Endothelial cell of umbilical vein (primary cell): ENCODE measurements around the gene ORAI3. TPM values are rescaled to one million over a fixed set of nuclear protein-coding genes. Genes with fewer than 3 reads are reported as not detected.

Source experiments
- BruUV-seq: library from RNA; stranded (reverse); fragments of 400-500 nt; replicated peaks from 2 replicates; lab custom pipeline; 2021; lab: Mats Ljungman, UMichigan
- CTCF ChIA-PET: fragments of 300-600, 350-600 bp; sonication (Branson Sonifier 250); formaldehyde crosslinking; loops from one replicate; lab custom pipeline; 2021; ENCODE audit warnings: antibody characterized with exemption, inconsistent platforms; lab: Charles Lee
- POLR2A ChIA-PET: fragments of 300-600, 350-600 bp; sonication (Branson Sonifier 250); formaldehyde crosslinking; loops from one replicate; lab custom pipeline; 2021; ENCODE audit warnings: antibody characterized with exemption, inconsistent platforms; lab: Charles Lee
- DNase-seq: peaks from one replicate; pipeline ENCODE4 v3.0.0-alpha.2; 2011; ENCODE audit warnings: low read depth, low spot score
- FAIRE-seq: peaks from 2 replicates; lab custom pipeline; 2011; peaks lifted over from hg19 to GRCh38; lab: Jason Lieb, UNC
- H2AFZ ChIP-seq: 2 replicates; pipeline ENCODE4 v1.6.0; 2012; ENCODE audit warnings: low read depth, low read length, control low read depth, inconsistent platforms
- H3K27ac ChIP-seq: 2 replicates; pipeline ENCODE4 v1.5.1; 2011; ENCODE audit warnings: low read depth, mild to moderate bottlenecking, control low read depth, low read length, moderate library complexity; ENCODE audit not compliant: insufficient read depth
- H3K27me3 ChIP-seq, 2 experiments: 2 replicates each; pipeline versions ENCODE4 v1.6.0 to v1.6.1; 2011; ENCODE audit warnings: low read length in 2 of 2, mixed read lengths in 1 of 2; ENCODE audit not compliant: control insufficient read depth in 2 of 2, insufficient read depth in 2 of 2
- H3K36me3 ChIP-seq, 2 experiments: 2 replicates in 1 of 2; 3 replicates in 1 of 2; pipeline ENCODE4 v1.5.1; 2011; ENCODE audit warnings: low read length in 2 of 2, mild to moderate bottlenecking in 1 of 2, moderate library complexity in 1 of 2; ENCODE audit not compliant: control insufficient read depth in 2 of 2, insufficient read depth in 2 of 2; ENCODE audit errors: extremely low read depth in 1 of 2
- H3K4me1 ChIP-seq: 3 replicates; pipeline ENCODE4 v1.5.1; 2011; ENCODE audit warnings: mild to moderate bottlenecking, low read length; ENCODE audit not compliant: control insufficient read depth, insufficient read depth; ENCODE audit errors: extremely low read depth
- H3K4me2 ChIP-seq: 2 replicates; pipeline ENCODE4 v1.6.1; 2011; ENCODE audit warnings: low read length, control low read depth, mixed read lengths; ENCODE audit not compliant: insufficient read depth
- H3K4me3 ChIP-seq, 3 experiments: fragments of 200-600 bp in 1 of 3; sonication (generic), shearing (Covaris generic) in 1 of 3; replicated peaks in 1 of 3; 2 replicates each; pipeline ENCODE4 v1.5.1; 2011 to 2016; ENCODE audit warnings: control low read depth in 3 of 3, low read length in 3 of 3, mild to moderate bottlenecking in 2 of 3, inconsistent platforms in 1 of 3, low read depth in 1 of 3, moderate library complexity in 1 of 3; ENCODE audit not compliant: insufficient read depth in 1 of 3
- H3K79me2 ChIP-seq: 2 replicates; pipeline ENCODE4 v1.6.0; 2012; ENCODE audit warnings: low read length, inconsistent platforms; ENCODE audit not compliant: control insufficient read depth, insufficient read depth
- H3K9ac ChIP-seq: replicated peaks from 2 replicates; pipeline ENCODE3; 2011; ENCODE audit warnings: low read length, control low read depth; ENCODE audit not compliant: insufficient read depth; ENCODE audit errors: extremely low read depth
- H3K9me1 ChIP-seq: replicated peaks from 3 replicates; pipeline ENCODE4 v1.6.0; 2011; ENCODE audit warnings: mild to moderate bottlenecking, low read length; ENCODE audit not compliant: control insufficient read depth, insufficient read depth; ENCODE audit errors: extremely low read depth
- H3K9me3 ChIP-seq: replicated peaks from 2 replicates; pipeline ENCODE4 v1.5.1; 2012; ENCODE audit warnings: low read length, inconsistent platforms; ENCODE audit not compliant: control insufficient read depth, insufficient read depth
- H4K20me1 ChIP-seq: replicated peaks from 2 replicates; pipeline ENCODE3; 2011; ENCODE audit warnings: mild to moderate bottlenecking, low read length; ENCODE audit not compliant: control insufficient read depth, insufficient read depth; ENCODE audit errors: extremely low read depth
- EZH2 ChIP-seq: IDR thresholded peaks from 2 replicates; pipeline ENCODE4 v1.6.1; 2012; ENCODE audit warnings: borderline replicate concordance, low read depth, mild to moderate bottlenecking, moderate library complexity, low read length, inconsistent platforms; ENCODE audit not compliant: severe bottlenecking
- FOS ChIP-seq: IDR thresholded peaks from 2 replicates; pipeline ENCODE4 v1.6.1; 2011; ENCODE audit warnings: mild to moderate bottlenecking, low read length, moderate library complexity, borderline replicate concordance; ENCODE audit not compliant: insufficient read depth
- GATA2 ChIP-seq: IDR thresholded peaks from 2 replicates; pipeline ENCODE4 v1.7.0; 2011; ENCODE audit warnings: low read depth, mild to moderate bottlenecking, moderate library complexity, mixed read lengths, low read length; ENCODE audit not compliant: insufficient read length, insufficient read depth
- JUN ChIP-seq: IDR thresholded peaks from 2 replicates; pipeline ENCODE4 v1.6.1; 2011; ENCODE audit warnings: borderline replicate concordance, low read depth; ENCODE audit not compliant: insufficient read length, insufficient read depth
- MYC ChIP-seq: IDR thresholded peaks from one replicate; pipeline ENCODE4 v1.6.1; 2011; ENCODE audit warnings: mild to moderate bottlenecking, low read depth, low read length
- POLR2A ChIP-seq: IDR thresholded peaks from 2 replicates; pipeline ENCODE4 v1.6.1; 2012; ENCODE audit warnings: low read depth, mild to moderate bottlenecking, control low read depth, low read length
- POLR2AphosphoS5 ChIP-seq: IDR thresholded peaks from 2 replicates; pipeline ENCODE4 v1.6.1; 2012; ENCODE audit warnings: low read depth, mild to moderate bottlenecking, control low read depth, low read length, moderate library complexity; ENCODE audit not compliant: insufficient read depth
- dilution Hi-C: fragments of 300-500 bp; cut with MboI; formaldehyde crosslinking; loops from one replicate; pipeline ENCODE4 v1.15.0; 2019; ENCODE audit warnings: low sequenced_read_pairs; ENCODE audit not compliant: extremely low pct_ligation_motif_present
- intact Hi-C: fragments of 100-400 bp; cut with micrococcal nuclease; formaldehyde crosslinking; loops from one replicate; pipeline ENCODE4 v1.10.0; 2022
- polyA plus RNA-seq, 4 experiments: library from polyadenylated mRNA; depleted of rRNA in 3 of 4; stranded (reverse) in 3 of 4; unstranded in 1 of 4; fragments of >200 nt; gene quantifications; 2 replicates each; pipeline versions ENCODE4 v1.2.1 to v1.2.3, GENCODE V29; 2011 to 2012; ENCODE audit warnings: missing spikeins in 1 of 4
- total RNA-seq: library from RNA; stranded (reverse); gene quantifications from 2 replicates; pipeline ENCODE4 v1.2.3, GENCODE V29; 2021
- TF ChIP-seq, protein P1 (sequence below): IDR thresholded peaks from 2 replicates; pipeline ENCODE4 v1.6.1; 2011; ENCODE audit not compliant: insufficient read depth, insufficient read length
- TF ChIP-seq, protein P2 (sequence below), 2 donors: IDR thresholded peaks; 1 replicate in 1 of 2; 2 replicates in 1 of 2; pipeline ENCODE4 v1.5.1; 2011; ENCODE audit warnings: low read length in 2 of 2, mild to moderate bottlenecking in 2 of 2, moderate library complexity in 2 of 2, control low read depth in 1 of 2, inconsistent platforms in 1 of 2, low read depth in 1 of 2; ENCODE audit not compliant: insufficient read depth in 1 of 2; ENCODE audit errors: extremely low read depth in 1 of 2

The ORAI3 gene
- total and polyA plus RNA-seq, 2 donors (not counting 3 experiments of a cell fraction or from before 2014, with no cell fraction given), result 17.6 to 25.4 TPM

DNA sequence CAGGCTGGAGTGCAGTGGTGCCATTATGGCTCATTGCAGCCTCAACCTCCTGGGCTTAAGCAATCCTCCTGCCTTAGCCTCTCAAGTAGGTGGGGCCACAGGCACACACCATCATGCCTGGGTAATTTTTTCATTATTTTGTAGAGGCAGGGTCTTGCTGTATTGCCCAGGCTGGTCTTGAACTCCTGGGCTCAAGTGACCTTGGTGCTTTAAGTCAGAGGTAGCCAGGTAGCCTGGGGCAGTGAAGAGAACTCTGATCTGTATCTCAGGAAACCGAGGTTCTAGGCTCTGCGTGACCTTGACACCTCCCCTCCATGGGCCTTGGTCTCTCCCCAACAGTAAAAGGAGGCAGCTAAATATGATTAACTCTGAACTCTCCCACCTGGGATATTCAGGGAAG lies 49.1 kb upstream of the ORAI3 start:
- Histone ChIP-seq H4K20me1 (no peaks in the 10 kb centered on the region), H3K4me1 (peaks cover 30% of the 10 kb centered on the region), H3K79me2 (no peaks in the 10 kb centered on the region), H3K9me1 (no peaks in the 10 kb centered on the region), H2AFZ (no peak overlapping the region), H3K4me3 (no peak overlapping the region), H3K27me3 (no peaks in the 10 kb centered on the region), H3K9ac (no peak overlapping the region), H3K27ac (no peak overlapping the region), H3K4me2 (no peak overlapping the region), H3K9me3 (no peaks in the 10 kb centered on the region), H3K36me3 (no peaks in the 10 kb centered on the region)
- DNase-seq, result no peak
- no peak for TF ChIP-seq FOS
- TF ChIP-seq MYC, result no peak
- ChIA-PET POLR2A (no interaction called here), CTCF (no interaction called here)
- no peak for FAIRE-seq
- dilution Hi-C loops, result no loop called here
- intact Hi-C loops, result no loop called here
- no TSS peak for BruUV-seq

DNA sequence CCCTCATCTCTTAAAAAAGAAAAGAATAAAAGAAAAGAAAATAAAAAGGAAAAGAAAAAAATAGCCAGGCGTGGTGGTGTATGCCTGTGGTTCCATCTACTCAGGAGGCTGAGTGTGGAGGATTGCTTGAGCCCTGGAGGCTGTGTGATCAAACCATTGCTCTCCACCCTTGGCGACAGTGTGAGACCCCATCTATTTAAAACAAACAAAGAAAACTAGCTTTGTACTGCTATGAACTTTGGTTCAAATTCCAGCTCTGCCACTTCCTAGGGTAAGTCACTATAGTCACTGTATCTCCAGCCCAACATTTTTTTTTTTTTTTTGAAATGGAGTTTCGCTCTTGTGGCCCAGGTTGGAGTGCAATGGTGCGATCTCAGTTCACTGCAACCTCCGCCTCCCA lies 48.3 kb upstream of the ORAI3 start:
- BruUV-seq, result no TSS peak
- Histone ChIP-seq H3K79me2 (no peaks in the 10 kb centered on the region), H4K20me1 (no peaks in the 10 kb centered on the region), H3K4me3 (no peak overlapping the region), H3K27ac (no peak overlapping the region), H3K9me3 (no peaks in the 10 kb centered on the region), H3K9ac (no peak overlapping the region), H3K36me3 (no peaks in the 10 kb centered on the region), H3K4me1 (peaks cover 30% of the 10 kb centered on the region), H3K4me2 (no peak overlapping the region), H3K9me1 (no peaks in the 10 kb centered on the region), H2AFZ (no peak overlapping the region), H3K27me3 (no peaks in the 10 kb centered on the region)
- dilution Hi-C loops, result no loop called here
- CTCF ChIA-PET, result interaction anchor here (1.3 to 3.5 kb wide), 7 partner anchors 9 to 95 kb away, joined by 3 to 128 read pairs (median 9); no protein-coding TSS in a partner anchor
- TF ChIP-seq EZH2 (no peak), FOS (no peak), JUN (no peak), MYC (no peak), GATA2 (no peak), POLR2AphosphoS5 (no peak), POLR2A (no peak)
- TF ChIP-seq, protein P1, sequence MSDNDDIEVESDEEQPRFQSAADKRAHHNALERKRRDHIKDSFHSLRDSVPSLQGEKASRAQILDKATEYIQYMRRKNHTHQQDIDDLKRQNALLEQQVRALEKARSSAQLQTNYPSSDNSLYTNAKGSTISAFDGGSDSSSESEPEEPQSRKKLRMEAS, result no peak
- TF ChIP-seq, protein P2, sequence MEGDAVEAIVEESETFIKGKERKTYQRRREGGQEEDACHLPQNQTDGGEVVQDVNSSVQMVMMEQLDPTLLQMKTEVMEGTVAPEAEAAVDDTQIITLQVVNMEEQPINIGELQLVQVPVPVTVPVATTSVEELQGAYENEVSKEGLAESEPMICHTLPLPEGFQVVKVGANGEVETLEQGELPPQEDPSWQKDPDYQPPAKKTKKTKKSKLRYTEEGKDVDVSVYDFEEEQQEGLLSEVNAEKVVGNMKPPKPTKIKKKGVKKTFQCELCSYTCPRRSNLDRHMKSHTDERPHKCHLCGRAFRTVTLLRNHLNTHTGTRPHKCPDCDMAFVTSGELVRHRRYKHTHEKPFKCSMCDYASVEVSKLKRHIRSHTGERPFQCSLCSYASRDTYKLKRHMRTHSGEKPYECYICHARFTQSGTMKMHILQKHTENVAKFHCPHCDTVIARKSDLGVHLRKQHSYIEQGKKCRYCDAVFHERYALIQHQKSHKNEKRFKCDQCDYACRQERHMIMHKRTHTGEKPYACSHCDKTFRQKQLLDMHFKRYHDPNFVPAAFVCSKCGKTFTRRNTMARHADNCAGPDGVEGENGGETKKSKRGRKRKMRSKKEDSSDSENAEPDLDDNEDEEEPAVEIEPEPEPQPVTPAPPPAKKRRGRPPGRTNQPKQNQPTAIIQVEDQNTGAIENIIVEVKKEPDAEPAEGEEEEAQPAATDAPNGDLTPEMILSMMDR (IDR thresholded peaks at IDR 0.05; ENCODE audit: extremely low read depth in 1 of 2, insufficient read depth in 1 of 2, low read depth in 1 of 2, low read length in 2 of 2), result no peak
- POLR2A ChIA-PET, result no interaction called here
- FAIRE-seq (no peak), DNase-seq (no peak)
- intact Hi-C loops, result no loop called here
